Smooth muscle cell (in vitro differentiated cells): ENCODE results near the gene CHEK2. TPM values are rescaled to one million over a fixed set of nuclear protein-coding genes. Genes with fewer than 3 reads are reported as not detected.

ENCODE experiments used
- DNase-seq: peaks from one replicate; lab custom pipeline; 2025; ENCODE audit not compliant: unreplicated experiment; lab: John Stamatoyannopoulos, UW
- H2AFZ ChIP-seq: fragments of 200-600 bp; sonication (generic); 2 replicates; pipeline ENCODE4 v1.6.0; 2016; ENCODE audit warnings: antibody characterized with exemption, low read depth, mild to moderate bottlenecking
- H3F3A ChIP-seq: fragments of 200-600 bp; sonication (generic); 2 replicates; pipeline ENCODE4 v1.6.0; 2017; ENCODE audit warnings: antibody characterized with exemption, low read depth
- H3K27ac ChIP-seq: fragments of 200-600 bp; sonication (generic); 2 replicates; pipeline ENCODE4 v1.5.1; 2016; ENCODE audit warnings: low read depth, mild to moderate bottlenecking
- H3K27me3 ChIP-seq: fragments of 200-600 bp; sonication (generic); 2 replicates; pipeline ENCODE4 v1.6.1; 2016; ENCODE audit warnings: low read depth, mild to moderate bottlenecking
- H3K36me3 ChIP-seq: fragments of 200-600 bp; sonication (generic); 2 replicates; pipeline ENCODE4 v1.5.1; 2016; ENCODE audit warnings: low read depth
- H3K4me1 ChIP-seq: fragments of 200-600 bp; sonication (generic); 2 replicates; pipeline ENCODE4 v1.5.1; 2016; ENCODE audit warnings: low read depth
- H3K4me2 ChIP-seq: fragments of 200-600 bp; sonication (generic); 2 replicates; pipeline ENCODE4 v1.6.0; 2016; ENCODE audit warnings: mild to moderate bottlenecking
- H3K4me3 ChIP-seq: fragments of 200-600 bp; sonication (generic); 2 replicates; pipeline ENCODE4 v1.5.1; 2016; ENCODE audit warnings: mild to moderate bottlenecking
- H3K79me2 ChIP-seq: fragments of 200-600 bp; sonication (generic); 2 replicates; pipeline ENCODE4 v1.6.0; 2016; ENCODE audit warnings: low read depth, mild to moderate bottlenecking
- H3K9ac ChIP-seq: fragments of 200-600 bp; sonication (generic); 2 replicates; pipeline ENCODE4 v1.6.0; 2016; ENCODE audit warnings: low read depth
- H3K9me3 ChIP-seq: fragments of 200-600 bp; sonication (generic); replicated peaks from 2 replicates; pipeline ENCODE4 v1.5.1; 2016; ENCODE audit warnings: low read depth
- H4K20me1 ChIP-seq: fragments of 200-600 bp; sonication (generic); 2 replicates; pipeline ENCODE4 v1.6.0; 2016; ENCODE audit warnings: low read depth
- CTCF ChIP-seq: fragments of 200-600 bp; sonication (generic); IDR thresholded peaks from 2 replicates; pipeline ENCODE4 v1.5.1; 2017; ENCODE audit warnings: borderline replicate concordance, mild to moderate bottlenecking, antibody characterized with exemption; ENCODE audit not compliant: insufficient read depth, poor library complexity, severe bottlenecking
- WGBS: methylation state at CpG from one replicate; pipeline ENCODE4 v1.1.7; 2016; ENCODE audit warnings: low lambda C conversion rate; 5-methylcytosine and 5-hydroxymethylcytosine counted together
- polyA plus RNA-seq: library from polyadenylated mRNA; unstranded; fragments of >200 nt; fragmentation: Nextera tagmentation; extraction: Ambion mirVana; gene quantifications from 2 replicates; pipeline ENCODE4 v1.2.1, GENCODE V29; 2016
- total RNA-seq: library from RNA; depleted of rRNA; stranded (reverse); fragments of >200 nt; gene quantifications from 2 replicates; pipeline ENCODE4 v1.2.3, GENCODE V29; 2014

CHEK2 gene
- total and polyA plus RNA-seq, 2 experiments from 2014 or later = 11.5 to 12.7 TPM

- H3K27ac ChIP-seq = peak overlapping the region; percentile 7
- 100% methylated on average over 1 of the region's 1 CpG for WGBS
These were observed 32.8 kb upstream of the CHEK2 start for GRCh38 chr22:28774378-28774777.

GRCh38 chr22:28773461-28773867, 31.8 kb upstream of the CHEK2 start:
- no peaks in the 10 kb centered on the region for H3F3A ChIP-seq
- H3K9me3 ChIP-seq = no peaks in the 10 kb centered on the region
- H3K4me3 ChIP-seq = peak overlapping the region; percentile 88
- H3K9ac ChIP-seq = peak overlapping the region; percentile 93
- 2% methylated on average over 10 of the region's 10 CpGs for WGBS
- TF ChIP-seq CTCF = no peak
- no peak for DNase-seq
- H3K4me1 ChIP-seq = no peaks in the 10 kb centered on the region
- peaks cover 4% of the 10 kb centered on the region for H3K36me3 ChIP-seq
- peak overlapping the region; percentile 85 for H2AFZ ChIP-seq
- H3K27me3 ChIP-seq = no peaks in the 10 kb centered on the region
- H4K20me1 ChIP-seq = peaks cover 43% of the 10 kb centered on the region
- peaks cover 49% of the 10 kb centered on the region for H3K79me2 ChIP-seq
- H3K27ac ChIP-seq = peak overlapping the region; percentile 96
- H3K4me2 ChIP-seq = peak overlapping the region; percentile 86

More at GRCh38 chr22:28774378-28774777, 32.8 kb upstream of the CHEK2 start:
- Histone ChIP-seq H3K36me3 (peaks cover 4% of the 10 kb centered on the region), H4K20me1 (peaks cover 52% of the 10 kb centered on the region), H3K27me3 (no peaks in the 10 kb centered on the region), H3F3A (peaks cover 3% of the 10 kb centered on the region), H2AFZ (no peak overlapping the region), H3K9ac (no peak overlapping the region), H3K79me2 (peaks cover 58% of the 10 kb centered on the region), H3K4me1 (no peaks in the 10 kb centered on the region), H3K4me2 (no peak overlapping the region), H3K9me3 (no peaks in the 10 kb centered on the region), H3K4me3 (no peak overlapping the region)
- no peak for DNase-seq
- no peak for TF ChIP-seq CTCF

DNA sequence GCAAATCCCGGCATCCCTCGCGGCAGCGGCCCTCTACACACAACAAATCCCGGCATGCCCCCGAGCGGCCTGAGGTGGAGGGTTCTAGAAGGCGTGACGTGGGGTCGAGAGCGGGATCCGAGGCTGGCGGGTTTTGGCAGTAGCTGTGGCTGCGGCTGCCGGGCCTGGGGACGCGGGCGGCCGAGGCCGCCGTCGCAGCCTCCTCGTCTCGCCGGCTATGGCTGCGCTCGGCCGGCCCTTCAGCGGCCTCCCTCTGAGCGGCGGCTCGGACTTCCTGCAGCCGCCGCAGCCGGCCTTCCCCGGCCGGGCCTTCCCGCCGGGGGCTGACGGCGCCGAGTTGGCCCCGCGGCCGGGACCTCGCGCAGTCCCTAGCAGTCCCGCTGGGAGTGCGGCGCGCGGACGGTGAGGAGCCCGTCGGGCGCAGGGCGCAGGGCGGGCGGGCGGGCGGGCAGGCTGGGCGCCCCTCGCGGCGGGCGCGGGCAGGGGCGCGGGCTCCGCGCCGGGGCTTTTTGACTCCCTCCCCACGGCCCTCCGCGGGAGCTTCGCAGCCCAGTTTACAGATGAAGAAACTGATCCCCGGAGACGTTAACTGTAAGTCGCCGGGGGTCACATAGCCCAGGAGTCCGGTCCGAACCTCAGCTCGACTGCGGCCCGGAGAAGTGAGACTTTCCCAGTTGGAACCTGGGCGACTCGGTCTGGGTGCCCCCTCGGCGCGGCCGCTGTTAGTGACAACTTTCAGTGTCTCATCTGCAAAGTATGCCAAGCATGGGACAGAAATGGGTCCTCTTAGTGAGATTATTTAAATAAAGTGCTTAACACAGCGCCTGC, 31.2 kb upstream of the CHEK2 start, which contains the start of gene CCDC117:
TSS of gene CCDC117 (plus strand) at position 63 of the 828 bp plus-strand sequence. CDS start at position 218, 155 bp downstream.
- H3K4me3 ChIP-seq = peak within 1 kb of the TSS; percentile 88
- WGBS = 1% methylated on average over 65 of the region's 92 CpGs

More for the DNA sequence above, 31.2 kb upstream of the CHEK2 start, which contains the start of gene CCDC117:
- no peaks in the 10 kb centered on the region for H3K9me3 ChIP-seq
- peak within 1 kb of the TSS; percentile 96 for H3K27ac ChIP-seq
- DNase-seq = peak; percentile 60
- H4K20me1 ChIP-seq = peaks cover 37% of the 10 kb centered on the region
- peak within 1 kb of the TSS; percentile 93 for H3K9ac ChIP-seq
- H3K36me3 ChIP-seq = peaks cover 4% of the 10 kb centered on the region
- H3F3A ChIP-seq = no peaks in the 10 kb centered on the region
- H3K27me3 ChIP-seq = no peaks in the 10 kb centered on the region
- H3K4me1 ChIP-seq = no peaks in the 10 kb centered on the region
- peak within 1 kb of the TSS; percentile 85 for H2AFZ ChIP-seq
- H3K79me2 ChIP-seq = peaks cover 43% of the 10 kb centered on the region
- peak within 1 kb of the TSS; percentile 86 for H3K4me2 ChIP-seq
- no peak for TF ChIP-seq CTCF
